SH-SY5Y (cell line): ENCODE data around the gene C16orf87.

ENCODE experiments used
- GATA2 ChIP-seq: IDR thresholded peaks from 2 replicates; pipeline ENCODE4 v1.6.1; 2011; ENCODE audit warnings: mild to moderate bottlenecking, low read depth, low read length
- GATA3 ChIP-seq: IDR thresholded peaks from 2 replicates; pipeline ENCODE4 v1.6.1; 2011; ENCODE audit warnings: low read depth, mild to moderate bottlenecking, low read length, moderate library complexity

The C16orf87 gene

GRCh38 chr16:46763147-46763546 lies 67.8 kb downstream of the C16orf87 start:
- no peak for TF ChIP-seq GATA2
- TF ChIP-seq GATA3 = no peak

DNA sequence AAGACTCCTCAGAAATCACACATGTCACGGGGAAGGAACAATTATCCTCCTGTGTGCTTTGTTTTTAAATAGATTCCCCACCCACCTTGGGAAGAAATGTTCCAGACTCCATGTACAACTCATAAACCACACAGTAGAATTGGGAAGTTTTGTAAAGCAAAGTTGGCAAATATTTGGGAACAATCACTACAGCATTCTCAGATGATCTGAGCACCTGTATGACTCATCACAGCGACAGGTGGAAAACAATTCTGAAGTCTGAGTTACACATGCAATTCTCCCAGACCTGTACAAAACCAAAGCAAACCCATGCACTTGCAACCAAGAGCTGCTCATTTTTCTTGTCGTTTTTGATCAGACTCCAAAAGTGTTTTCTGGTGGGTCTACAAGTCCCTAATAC lies 68.4 kb downstream of the C16orf87 start:
- TF ChIP-seq GATA2 (no peak), GATA3 (no peak)

- no peak for TF ChIP-seq GATA3
These were observed 71.7 kb downstream of the C16orf87 start for GRCh38 chr16:46759309-46759708.

GRCh38 chr16:46757339-46758050 lies 73.5 kb downstream of the C16orf87 start:
- TF ChIP-seq GATA3 (peak; percentile 97), GATA2 (peak; percentile 100)

DNA sequence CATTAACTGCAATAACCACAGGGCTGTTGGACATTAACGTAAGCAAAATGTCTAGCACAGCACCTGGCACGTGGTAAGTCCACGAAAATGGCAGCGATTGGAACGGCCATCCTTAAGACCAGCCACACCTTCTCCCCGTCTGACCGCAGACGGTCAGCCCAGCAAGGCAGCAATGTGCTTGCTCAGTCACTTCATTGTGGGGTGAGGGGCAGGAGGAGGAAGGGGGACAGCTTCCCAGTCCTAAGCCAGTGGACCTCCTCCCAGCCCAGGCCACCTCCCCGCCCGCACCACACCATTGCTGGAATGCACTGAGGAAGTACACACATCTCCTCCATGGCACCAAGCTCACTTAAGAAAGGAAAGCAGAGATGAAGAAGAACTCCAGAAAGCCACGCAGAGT lies 74.2 kb downstream of the C16orf87 start:
- TF ChIP-seq GATA3 = no peak
- TF ChIP-seq GATA2 = no peak

- TF ChIP-seq GATA3 (no peak), GATA2 (no peak)
These were observed 78.0 kb downstream of the C16orf87 start for GRCh38 chr16:46753015-46753414.

- TF ChIP-seq GATA3 (no peak), GATA2 (no peak)
These were observed 79.6 kb downstream of the C16orf87 start for GRCh38 chr16:46751381-46751780.

DNA sequence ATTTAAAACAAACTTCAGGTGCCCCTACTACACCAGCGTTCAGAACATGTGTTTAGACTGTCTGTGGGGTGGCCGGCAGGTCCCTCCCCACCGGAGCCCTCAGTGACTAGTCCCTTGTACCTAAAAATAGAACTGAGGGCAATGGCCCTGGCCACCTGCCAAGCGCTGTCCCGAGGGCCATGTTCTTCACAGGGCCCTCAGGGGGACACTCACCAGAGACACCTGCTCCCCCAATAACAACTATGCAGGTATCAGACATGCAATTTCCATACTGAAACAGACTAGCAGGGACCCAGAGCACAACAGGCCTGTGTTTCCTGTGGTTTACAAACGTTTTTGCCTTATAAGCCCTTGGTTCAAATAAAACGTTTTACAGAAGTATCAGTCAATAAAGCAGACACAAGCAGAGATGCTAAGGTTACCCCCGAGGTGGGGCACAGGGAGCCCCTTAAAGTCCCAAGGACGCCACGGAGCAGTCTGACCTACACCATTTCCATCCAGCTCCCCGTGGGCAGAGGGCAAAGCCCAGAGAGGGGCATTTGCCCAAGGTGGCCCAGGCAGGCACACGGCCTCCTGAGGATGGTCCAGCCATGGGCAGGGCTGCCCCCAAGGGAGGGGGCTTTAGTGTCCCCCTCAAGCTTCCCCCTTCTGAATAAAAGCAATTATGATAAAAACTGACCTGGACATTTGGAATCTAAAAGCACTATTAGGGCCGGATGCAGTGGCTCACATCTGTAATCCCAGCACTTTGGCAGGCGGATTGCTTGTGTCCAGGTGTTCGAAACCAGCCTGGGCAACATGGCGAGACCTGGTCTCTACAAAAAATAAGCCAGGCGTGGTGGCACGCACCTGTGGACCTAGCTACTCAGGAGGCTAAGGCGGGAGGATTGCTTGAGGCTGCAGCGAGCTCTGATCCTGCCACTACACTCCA lies 81.9 kb downstream of the C16orf87 start:
- no peak for TF ChIP-seq GATA3
- no peak for TF ChIP-seq GATA2

GRCh38 chr16:46747777-46748651 lies 83.0 kb downstream of the C16orf87 start, which contains the start of gene MYLK3:
TSS of gene MYLK3 (minus strand) at chr16:46748344. CDS start at chr16:46748193, 151 bp downstream.
- TF ChIP-seq GATA3 (no peak), GATA2 (no peak)

DNA sequence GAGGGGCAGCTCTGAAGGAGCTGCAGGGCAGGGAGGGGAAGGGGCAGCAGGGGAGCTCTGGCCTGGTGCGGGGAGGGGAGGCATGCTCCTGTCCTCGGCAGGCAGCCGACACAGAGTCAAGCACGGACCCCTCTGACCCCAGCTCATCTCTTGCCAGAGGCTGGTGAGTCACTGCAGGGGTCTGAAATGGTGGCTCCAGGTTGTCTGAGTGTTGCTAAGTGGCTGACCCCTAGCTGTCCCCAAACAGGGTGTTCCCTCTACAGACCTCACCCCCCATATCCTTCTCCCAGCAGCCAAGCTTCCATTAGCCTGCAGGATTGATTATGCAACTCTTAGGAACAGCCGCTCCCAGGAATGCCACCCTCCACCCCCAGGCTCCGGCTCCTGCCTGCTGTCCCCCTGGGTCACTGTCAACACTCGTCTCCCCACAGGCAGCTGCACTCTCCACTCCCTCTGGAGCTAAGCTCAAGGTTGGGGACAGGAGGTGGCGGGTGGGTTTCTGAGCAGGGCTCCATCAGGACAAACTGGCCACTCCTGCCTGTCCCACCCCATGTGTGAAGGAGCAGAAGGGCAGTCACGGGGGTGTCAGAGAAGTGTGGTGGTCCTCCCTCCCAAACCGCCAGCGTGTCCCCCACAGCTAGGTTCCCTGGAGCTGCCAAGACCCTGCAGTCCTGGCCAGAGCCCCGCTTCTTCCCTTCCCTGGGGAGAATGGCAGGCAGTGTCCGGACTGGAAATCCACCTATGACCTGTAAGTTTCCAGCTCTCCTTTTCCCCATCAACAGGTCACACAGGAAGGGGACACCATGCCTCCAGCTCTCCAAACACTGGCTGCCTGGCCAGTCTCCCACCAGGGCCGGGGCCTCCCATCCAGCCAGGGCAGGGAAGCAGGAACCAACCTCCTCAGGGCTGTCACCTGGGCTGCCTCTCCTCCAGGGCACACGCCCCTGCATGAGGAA lies 83.9 kb downstream of the C16orf87 start:
- no peak for TF ChIP-seq GATA3
- TF ChIP-seq GATA2 = no peak
